ENCODE results near the gene NCF4.

- TF ChIP-seq CTCF (IDR thresholded peaks at IDR 0.05): no peak
- TF ChIP-seq POLR2A (IDR thresholded peaks at IDR 0.05): no peak
Measured at GRCh38 chr22:36846271-36846670, 14.5 kb upstream of the NCF4 start.

Measured in esophagus squamous epithelium (tissue), 4 donors.